Naive B cell (primary cell): ENCODE results near the gene UGT1A8. TPM values are rescaled to one million over a fixed set of nuclear protein-coding genes. Genes with fewer than 3 reads are reported as not detected.
A peak's percentile ranks its signal among the peaks of the same experiment; 100 is the strongest.

ENCODE experiments used
- ATAC-seq, 2 donors: fragments of 150-1000 bp; cut with Tn5 transposase; 2 replicates each; pipeline ENCODE4 v1.10.0; 2021; ENCODE audit warnings: low read depth in 2 of 2, mild to moderate bottlenecking in 2 of 2, moderate library complexity in 2 of 2
- DNase-seq: peaks from one replicate; pipeline ENCODE4 v3.0.0; 2022
- H3K27ac Mint-ChIP-seq, 6 donors: one replicate each; pipeline ENCODE4 v1.8.0; 2020 to 2022; ENCODE audit warnings: mild to moderate bottlenecking in 6 of 6, mixed read lengths in 6 of 6, moderate library complexity in 5 of 6, inconsistent platforms in 2 of 6
- H3K27me3 Mint-ChIP-seq, 3 donors: one replicate each; pipeline ENCODE4 v1.8.0; 2021 to 2022; ENCODE audit warnings: mixed read lengths in 3 of 3, mild to moderate bottlenecking in 1 of 3
- H3K36me3 Mint-ChIP-seq, 2 donors: one replicate each; pipeline ENCODE4 v1.8.0; 2020 to 2022; ENCODE audit warnings: mixed read lengths in 2 of 2, inconsistent platforms in 1 of 2, mild to moderate bottlenecking in 1 of 2
- H3K4me1 Mint-ChIP-seq, 3 donors: one replicate each; pipeline ENCODE4 v1.8.0; 2020 to 2022; ENCODE audit warnings: mixed read lengths in 3 of 3, inconsistent platforms in 1 of 3, mild to moderate bottlenecking in 1 of 3, moderate library complexity in 1 of 3
- H3K4me3 Mint-ChIP-seq, 8 donors: one replicate each; pipeline ENCODE4 v1.8.0; 2020 to 2022; ENCODE audit warnings: mild to moderate bottlenecking in 8 of 8, mixed read lengths in 8 of 8, moderate library complexity in 8 of 8, inconsistent platforms in 2 of 8
- H3K9me3 Mint-ChIP-seq, 7 donors: one replicate each; pipeline ENCODE4 v1.8.0; 2020 to 2022; ENCODE audit warnings: mixed read lengths in 7 of 7, mild to moderate bottlenecking in 5 of 7, inconsistent platforms in 2 of 7, moderate library complexity in 1 of 7
- polyA plus RNA-seq, 6 donors: library from polyadenylated mRNA; unstranded; fragments of 300-500 nt; fragmentation: Illumina TruSeq; gene quantifications; one replicate each; pipeline ENCODE4 v1.2.3, GENCODE V29; 2021; ENCODE audit warnings: low read depth in 6 of 6

The UGT1A8 gene
- polyA plus RNA-seq, 6 donors from 2014 or later, result not detected

GRCh38 chr2:233679196-233679595 is 61.8 kb downstream of the UGT1A8 start:
- H3K4me1 Mint-ChIP-seq, result peaks cover 0 to 20% (median 13%) of the 10 kb centered on the region in 3 donors
- ATAC-seq, result no peak
- DNase-seq, result no peak
- no peak overlapping the region for H3K4me3 Mint-ChIP-seq
- peaks cover 5 to 23% (median 5%) of the 10 kb centered on the region in 3 donors for H3K27me3 Mint-ChIP-seq
- no peaks in the 10 kb centered on the region for H3K9me3 Mint-ChIP-seq
- H3K36me3 Mint-ChIP-seq, result no peaks in the 10 kb centered on the region
- no peak overlapping the region for H3K27ac Mint-ChIP-seq

DNA sequence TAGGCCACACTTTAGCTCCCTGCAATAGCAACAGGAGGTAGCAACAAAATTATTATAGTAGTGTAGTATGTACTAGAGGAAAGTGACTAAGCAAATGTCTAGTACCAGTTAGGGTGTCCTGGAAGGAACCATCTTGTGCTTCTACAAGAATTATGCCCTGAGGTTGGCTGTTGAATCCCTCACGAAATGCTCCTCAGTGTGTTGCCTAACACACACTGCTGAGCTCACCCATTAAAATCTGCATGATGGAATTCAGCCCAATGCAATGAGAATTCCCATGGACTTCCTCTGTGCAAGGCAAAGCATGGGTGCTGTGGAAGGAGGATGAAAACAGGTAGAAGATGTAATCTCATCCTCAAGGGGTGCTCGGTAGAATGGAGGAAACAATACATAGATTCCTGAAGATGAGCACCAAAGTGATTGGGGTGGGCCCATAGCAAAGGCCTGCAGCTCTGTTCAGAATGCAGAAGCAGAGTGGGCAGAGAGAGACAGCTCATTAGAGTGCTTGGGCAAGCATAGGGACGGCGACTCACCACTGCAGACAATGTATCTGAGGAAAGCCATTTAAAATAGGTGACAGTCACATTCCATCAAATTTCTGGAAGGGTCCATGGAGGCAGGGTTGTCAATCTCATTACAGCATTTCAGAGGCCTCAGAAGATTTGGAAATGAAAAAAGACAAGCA is 63.1 kb downstream of the UGT1A8 start:
- H3K9me3 Mint-ChIP-seq, result no peaks in the 10 kb centered on the region
- H3K36me3 Mint-ChIP-seq, result no peaks in the 10 kb centered on the region
- H3K27ac Mint-ChIP-seq, result no peak overlapping the region
- no peak overlapping the region for H3K4me3 Mint-ChIP-seq
- peaks cover 5 to 23% (median 5%) of the 10 kb centered on the region in 3 donors for H3K27me3 Mint-ChIP-seq
- DNase-seq, result no peak
- no peak for ATAC-seq
- peaks cover 0 to 20% (median 13%) of the 10 kb centered on the region in 3 donors for H3K4me1 Mint-ChIP-seq

DNA sequence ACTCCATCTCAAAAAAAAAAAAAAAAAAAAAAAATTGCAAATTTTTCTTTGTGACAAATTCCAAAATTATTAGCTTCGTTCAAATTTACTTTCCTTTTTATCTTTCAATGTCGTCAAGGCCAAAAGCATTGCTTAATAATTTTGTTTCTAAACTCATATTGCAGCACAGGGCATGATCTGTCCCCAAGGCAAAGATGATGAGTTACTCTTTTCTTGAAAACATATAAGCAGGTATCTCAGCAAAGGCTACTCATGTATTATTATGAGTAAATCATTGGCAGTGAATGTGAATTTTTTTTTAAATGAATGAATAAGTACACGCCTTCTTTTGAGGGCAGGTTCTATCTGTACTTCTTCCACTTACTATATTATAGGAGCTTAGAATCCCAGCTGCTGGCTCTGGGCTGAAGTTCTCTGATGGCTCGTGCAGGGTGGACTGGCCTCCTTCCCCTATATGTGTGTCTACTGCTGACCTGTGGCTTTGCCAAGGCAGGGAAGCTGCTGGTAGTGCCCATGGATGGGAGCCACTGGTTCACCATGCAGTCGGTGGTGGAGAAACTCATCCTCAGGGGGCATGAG is 64.2 kb downstream of the UGT1A8 start, which contains the start of gene UGT1A7:
Gene UGT1A7 (plus strand): TSS at position 381 of the 579 bp plus-strand sequence. CDS start 37 bp downstream, at position 418.
- peaks cover 5 to 14% (median 5%) of the 10 kb centered on the region in 3 donors for H3K27me3 Mint-ChIP-seq

GRCh38 chr2:233684640-233685039 is 67.2 kb downstream of the UGT1A8 start:
- ATAC-seq (no peak), DNase-seq (no peak)
- Mint-ChIP-seq H3K36me3 (no peaks in the 10 kb centered on the region), H3K27ac (no peak overlapping the region), H3K9me3 (no peaks in the 10 kb centered on the region), H3K27me3 (peaks cover 6 to 14% (median 7%) of the 10 kb centered on the region in 3 donors), H3K4me3 (no peak overlapping the region), H3K4me1 (peaks cover 5 to 26% (median 21%) of the 10 kb centered on the region in 3 donors)

More for the DNA sequence above, 64.2 kb downstream of the UGT1A8 start, which contains the start of gene UGT1A7:
- H3K9me3 Mint-ChIP-seq, result no peaks in the 10 kb centered on the region
- peak within 1 kb of the TSS in 2 of 8 donors; percentile 9 to 36 for H3K4me3 Mint-ChIP-seq
- ATAC-seq, result no peak
- peak within 1 kb of the TSS in 1 of 6 donors; percentile 54 for H3K27ac Mint-ChIP-seq
- DNase-seq, result no peak
- no peaks in the 10 kb centered on the region for H3K36me3 Mint-ChIP-seq
- H3K4me1 Mint-ChIP-seq, result peaks cover 0 to 20% (median 13%) of the 10 kb centered on the region in 3 donors

GRCh38 chr2:233686928-233687327 is 69.5 kb downstream of the UGT1A8 start:
- no peak overlapping the region for H3K27ac Mint-ChIP-seq
- no peak overlapping the region for H3K4me3 Mint-ChIP-seq
- H3K27me3 Mint-ChIP-seq, result peaks cover 4 to 9% (median 8%) of the 10 kb centered on the region in 3 donors
- ATAC-seq (no peak), DNase-seq (no peak)
- no peaks in the 10 kb centered on the region for H3K9me3 Mint-ChIP-seq
- H3K4me1 Mint-ChIP-seq, result peaks cover 5 to 23% (median 19%) of the 10 kb centered on the region in 3 donors
- no peaks in the 10 kb centered on the region for H3K36me3 Mint-ChIP-seq

- Mint-ChIP-seq H3K4me3 (no peak overlapping the region), H3K27ac (no peak overlapping the region), H3K36me3 (no peaks in the 10 kb centered on the region), H3K4me1 (peaks cover 5 to 9% (median 8%) of the 10 kb centered on the region in 3 donors), H3K9me3 (no peaks in the 10 kb centered on the region), H3K27me3 (peaks cover 4 to 15% (median 8%) of the 10 kb centered on the region in 3 donors)
- ATAC-seq (no peak), DNase-seq (no peak)
Measured at GRCh38 chr2:233688341-233688740, 70.9 kb downstream of the UGT1A8 start.

GRCh38 chr2:233689031-233689430 is 71.6 kb downstream of the UGT1A8 start:
- peak overlapping the region in 1 of 8 donors; percentile 1 for H3K4me3 Mint-ChIP-seq
- no peaks in the 10 kb centered on the region for H3K9me3 Mint-ChIP-seq
- H3K27ac Mint-ChIP-seq, result no peak overlapping the region
- no peak for DNase-seq
- H3K36me3 Mint-ChIP-seq, result no peaks in the 10 kb centered on the region
- H3K27me3 Mint-ChIP-seq, result peaks cover 4 to 20% (median 8%) of the 10 kb centered on the region in 3 donors
- H3K4me1 Mint-ChIP-seq, result peaks cover 5 to 8% (median 6%) of the 10 kb centered on the region in 3 donors
- ATAC-seq, result no peak

DNA sequence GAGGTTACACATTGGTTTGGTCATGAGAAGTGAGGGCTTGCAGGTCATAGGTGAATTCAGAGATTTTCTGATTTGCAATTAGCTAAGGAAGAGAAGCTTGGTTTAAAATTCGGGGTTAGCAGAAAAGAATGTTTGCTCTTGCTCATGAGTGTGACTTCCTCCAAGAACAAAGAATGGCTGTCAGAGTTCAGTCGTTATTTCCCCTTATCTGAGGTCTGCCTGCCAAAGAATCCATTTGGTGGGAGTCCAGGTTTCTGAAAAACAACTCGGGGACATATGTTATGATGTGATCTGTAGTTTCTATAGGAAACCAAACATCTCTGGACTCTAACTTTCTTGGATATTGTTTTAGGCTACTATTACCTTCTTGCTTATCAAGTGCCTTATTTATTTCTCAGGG is 72.1 kb downstream of the UGT1A8 start:
- Mint-ChIP-seq H3K27me3 (peaks cover 4 to 20% (median 8%) of the 10 kb centered on the region in 3 donors), H3K4me1 (peaks cover 5 to 8% (median 6%) of the 10 kb centered on the region in 3 donors), H3K36me3 (no peaks in the 10 kb centered on the region), H3K4me3 (no peak overlapping the region), H3K9me3 (no peaks in the 10 kb centered on the region), H3K27ac (no peak overlapping the region)
- no peak for ATAC-seq
- DNase-seq, result no peak

GRCh38 chr2:233690444-233690843 is 73.0 kb downstream of the UGT1A8 start:
- Mint-ChIP-seq H3K4me1 (peaks cover 5 to 8% (median 6%) of the 10 kb centered on the region in 3 donors), H3K36me3 (no peaks in the 10 kb centered on the region), H3K27ac (peak overlapping the region in 1 of 6 donors; percentile 30), H3K4me3 (no peak overlapping the region), H3K9me3 (peaks cover 0 to under 1% (median 0%) of the 10 kb centered on the region in 7 donors), H3K27me3 (peaks cover 4 to 20% (median 8%) of the 10 kb centered on the region in 3 donors)
- ATAC-seq, result no peak
- DNase-seq, result no peak

- H3K36me3 Mint-ChIP-seq, result no peaks in the 10 kb centered on the region
- H3K4me1 Mint-ChIP-seq, result peaks cover 5 to 8% (median 6%) of the 10 kb centered on the region in 3 donors
Measured at GRCh38 chr2:233691443-233692433, 74.3 kb downstream of the UGT1A8 start.

GRCh38 chr2:233692648-233693047 is 75.2 kb downstream of the UGT1A8 start, which contains the start of gene UGT1A6:
Gene UGT1A6, plus strand, starts transcription at chr2:233692890. Its CDS starts 115 bp downstream, at chr2:233693005.
- DNase-seq, result no peak
- Mint-ChIP-seq H3K36me3 (no peaks in the 10 kb centered on the region), H3K27ac (peak within 1 kb of the TSS in 2 of 6 donors; percentile 21 to 69), H3K4me1 (peaks cover 5 to 8% (median 6%) of the 10 kb centered on the region in 3 donors), H3K4me3 (no peak within 1 kb of the TSS), H3K9me3 (peaks cover 0 to 3% (median 0%) of the 10 kb centered on the region in 7 donors), H3K27me3 (peaks cover 4 to 13% (median 7%) of the 10 kb centered on the region in 3 donors)
- ATAC-seq, result no peak

More at GRCh38 chr2:233691443-233692433, 74.3 kb downstream of the UGT1A8 start:
- DNase-seq (no peak), ATAC-seq (no peak)
- Mint-ChIP-seq H3K9me3 (peaks cover 0 to 3% (median 0%) of the 10 kb centered on the region in 7 donors), H3K27ac (peak overlapping the region in 2 of 6 donors; percentile 21 to 31), H3K27me3 (peaks cover 4 to 16% (median 8%) of the 10 kb centered on the region in 3 donors), H3K4me3 (no peak overlapping the region)

DNA sequence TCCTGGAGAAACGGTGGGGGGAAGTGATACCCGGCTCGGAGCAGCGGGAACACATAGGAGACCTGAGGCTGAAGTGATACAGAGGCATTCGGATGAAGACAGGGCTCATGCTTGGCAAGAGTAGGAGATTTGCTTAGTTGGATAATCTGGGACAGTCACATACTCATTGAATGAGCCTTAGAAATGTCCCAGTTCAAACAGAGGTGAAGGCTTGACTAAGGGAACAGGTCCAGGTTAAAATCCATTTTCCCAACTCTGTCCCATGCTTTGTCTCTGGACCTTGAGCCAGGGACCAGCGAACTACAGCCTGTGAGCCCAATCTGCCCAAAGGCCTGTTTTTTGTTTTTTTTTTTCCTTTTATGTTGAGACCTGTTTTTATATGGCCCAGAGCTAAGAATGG is 76.5 kb downstream of the UGT1A8 start:
- H3K4me3 Mint-ChIP-seq, result no peak overlapping the region
- DNase-seq, result no peak
- peaks cover 3 to 17% (median 3%) of the 10 kb centered on the region in 3 donors for H3K27me3 Mint-ChIP-seq
- ATAC-seq, result no peak
- peaks cover 4 to 5% (median 5%) of the 10 kb centered on the region in 3 donors for H3K4me1 Mint-ChIP-seq
- no peaks in the 10 kb centered on the region for H3K36me3 Mint-ChIP-seq
- peak overlapping the region in 2 of 6 donors; percentile 11 to 69 for H3K27ac Mint-ChIP-seq
- H3K9me3 Mint-ChIP-seq, result peaks cover 0 to 3% (median 0%) of the 10 kb centered on the region in 7 donors
